Measurements from ENCODE around the gene FBXW9. TPM values are rescaled to one million over a fixed set of nuclear protein-coding genes. Genes with fewer than 3 reads are reported as not detected.
"Not testable (repeated sequence)": the region's sequence is repeated elsewhere in the genome, so short reads cannot be mapped to it uniquely, and the experiment has no call there.

Gene FBXW9
- total and polyA plus RNA-seq, 2 experiments from 2014 or later = 17.2 to 25.6 TPM

- no peaks in the 10 kb centered on the region for H3K36me3 ChIP-seq
- no peaks in the 10 kb centered on the region for H3K4me1 ChIP-seq (ENCODE audit: low read depth)
- no peaks in the 10 kb centered on the region for H3K9me3 ChIP-seq (ENCODE audit: low read depth)
- TF ChIP-seq, protein P1, sequence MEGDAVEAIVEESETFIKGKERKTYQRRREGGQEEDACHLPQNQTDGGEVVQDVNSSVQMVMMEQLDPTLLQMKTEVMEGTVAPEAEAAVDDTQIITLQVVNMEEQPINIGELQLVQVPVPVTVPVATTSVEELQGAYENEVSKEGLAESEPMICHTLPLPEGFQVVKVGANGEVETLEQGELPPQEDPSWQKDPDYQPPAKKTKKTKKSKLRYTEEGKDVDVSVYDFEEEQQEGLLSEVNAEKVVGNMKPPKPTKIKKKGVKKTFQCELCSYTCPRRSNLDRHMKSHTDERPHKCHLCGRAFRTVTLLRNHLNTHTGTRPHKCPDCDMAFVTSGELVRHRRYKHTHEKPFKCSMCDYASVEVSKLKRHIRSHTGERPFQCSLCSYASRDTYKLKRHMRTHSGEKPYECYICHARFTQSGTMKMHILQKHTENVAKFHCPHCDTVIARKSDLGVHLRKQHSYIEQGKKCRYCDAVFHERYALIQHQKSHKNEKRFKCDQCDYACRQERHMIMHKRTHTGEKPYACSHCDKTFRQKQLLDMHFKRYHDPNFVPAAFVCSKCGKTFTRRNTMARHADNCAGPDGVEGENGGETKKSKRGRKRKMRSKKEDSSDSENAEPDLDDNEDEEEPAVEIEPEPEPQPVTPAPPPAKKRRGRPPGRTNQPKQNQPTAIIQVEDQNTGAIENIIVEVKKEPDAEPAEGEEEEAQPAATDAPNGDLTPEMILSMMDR (IDR thresholded peaks at IDR 0.05; ENCODE audit: low read depth, low read length) = no peak
- no peaks in the 10 kb centered on the region for H3K27me3 ChIP-seq
- no peak within 1 kb of the TSS for H3K27ac ChIP-seq
- no peak for DNase-seq (ENCODE audit: low read depth in 1 of 2, low spot score in 1 of 2)
- no peak within 1 kb of the TSS for H3K4me3 ChIP-seq
These were observed 8.8 kb downstream of the FBXW9 start, which contains the start of gene GNG14 for GRCh38 chr19:12687496-12688196. GNG14 (plus strand) TSS chr19:12687998; CDS start chr19:12688049, 51 bp downstream.

- Histone ChIP-seq H3K4me1 (ENCODE audit: low read depth) (no peaks in the 10 kb centered on the region), H3K27ac (no peak overlapping the region), H3K36me3 (no peaks in the 10 kb centered on the region), H3K4me3 (no peak overlapping the region), H3K9me3 (ENCODE audit: low read depth) (no peaks in the 10 kb centered on the region), H3K27me3 (no peaks in the 10 kb centered on the region)
- DNase-seq (ENCODE audit: low read depth in 1 of 2, low spot score in 1 of 2) = no peak
- TF ChIP-seq, protein P1 (IDR thresholded peaks at IDR 0.05; ENCODE audit: low read depth, low read length) = no peak
These were observed 10.6 kb downstream of the FBXW9 start for GRCh38 chr19:12685831-12686230.

DNA sequence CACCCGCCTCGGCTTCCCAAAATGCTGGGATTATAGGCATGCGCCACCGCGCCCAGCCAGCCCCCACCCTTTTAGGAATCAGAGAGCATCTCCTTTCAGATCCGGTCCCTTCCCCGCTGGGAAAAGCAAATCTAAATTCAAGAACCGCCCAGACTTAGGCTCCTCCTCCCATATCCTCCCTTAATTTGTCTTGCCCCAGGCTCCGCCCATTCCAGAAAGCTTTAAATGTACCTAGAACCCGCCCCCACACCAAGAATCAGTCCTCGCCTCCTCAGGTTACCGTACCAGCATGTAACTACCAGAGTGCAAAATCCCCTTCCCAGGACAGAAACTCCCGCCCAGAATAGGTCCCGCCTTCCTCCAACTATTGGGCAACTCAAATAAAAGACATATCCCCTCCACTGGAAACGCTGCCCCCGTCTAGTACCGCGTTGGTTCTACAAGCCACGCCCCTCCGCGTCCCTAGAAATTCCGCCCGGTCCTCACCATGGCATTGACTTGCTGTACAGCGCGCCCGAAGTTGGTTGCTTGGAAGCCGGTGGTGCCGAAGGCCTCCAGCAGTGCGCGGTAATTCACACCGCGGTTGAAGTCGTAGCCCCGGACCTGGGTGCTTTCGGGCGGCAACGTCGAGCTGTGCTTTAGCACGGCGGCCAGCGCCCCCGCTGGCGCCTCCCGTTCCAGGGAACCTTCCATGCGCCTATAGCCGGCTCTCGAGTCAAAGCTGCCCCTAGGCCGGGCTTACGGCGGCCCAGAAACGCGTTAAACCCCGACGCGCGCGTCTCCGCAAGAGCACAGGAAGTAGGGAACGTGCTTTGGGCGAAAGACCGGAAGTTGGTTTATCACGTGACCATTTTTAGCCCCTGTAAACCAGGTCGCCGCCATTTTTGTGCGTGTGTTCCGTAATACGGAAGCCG, 15.1 kb downstream of the FBXW9 start, which contains the start of gene DHPS:
Gene DHPS (minus strand): TSS at position 807 of the 914 bp plus-strand sequence. CDS start 114 bp downstream, at position 693.
- TF ChIP-seq, protein P1 (IDR thresholded peaks at IDR 0.05; ENCODE audit: low read depth, low read length) = no peak
- Histone ChIP-seq H3K27ac (peak within 1 kb of the TSS; percentile 99), H3K9me3 (ENCODE audit: low read depth) (no peaks in the 10 kb centered on the region), H3K4me1 (ENCODE audit: low read depth) (no peaks in the 10 kb centered on the region), H3K4me3 (peak within 1 kb of the TSS; percentile 97), H3K36me3 (peaks cover 20% of the 10 kb centered on the region), H3K27me3 (no peaks in the 10 kb centered on the region)
- DNase-seq (ENCODE audit: low read depth in 1 of 2, low spot score in 1 of 2) = peak; percentile 97 to 99

- no peak for DNase-seq (ENCODE audit: low read depth in 1 of 2, low spot score in 1 of 2)
- H3K4me3 ChIP-seq = no peak overlapping the region
- H3K36me3 ChIP-seq = peaks cover 24% of the 10 kb centered on the region
- no peaks in the 10 kb centered on the region for H3K27me3 ChIP-seq
- H3K9me3 ChIP-seq (ENCODE audit: low read depth) = no peaks in the 10 kb centered on the region
- H3K4me1 ChIP-seq (ENCODE audit: low read depth) = no peaks in the 10 kb centered on the region
- H3K27ac ChIP-seq = no peak overlapping the region
- TF ChIP-seq, protein P1 (IDR thresholded peaks at IDR 0.05; ENCODE audit: low read depth, low read length) = no peak
These were observed 16.4 kb downstream of the FBXW9 start for GRCh38 chr19:12680034-12680433.

DNA sequence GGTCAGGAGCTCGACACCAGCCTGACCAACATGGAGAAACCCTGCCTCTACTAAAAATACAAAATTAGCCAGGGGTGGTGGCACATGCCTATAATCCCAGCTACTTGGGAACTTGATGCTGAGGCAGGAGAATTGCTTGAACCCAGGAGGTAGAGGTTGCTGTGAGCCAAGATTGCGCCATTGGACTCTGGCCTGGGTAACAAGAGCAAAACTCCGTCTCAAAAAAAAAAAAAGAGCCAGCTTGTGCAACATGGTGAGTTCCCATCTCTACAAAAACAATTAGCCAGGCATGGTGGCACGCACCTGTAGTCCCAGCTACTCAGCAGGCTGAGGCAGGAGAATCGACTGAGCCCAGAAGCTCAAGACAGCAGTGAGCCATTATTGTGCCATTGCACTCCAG, 18.4 kb downstream of the FBXW9 start:
- not testable (repeated sequence) for H3K4me1 ChIP-seq (ENCODE audit: low read depth); DNase-seq (ENCODE audit: low read depth in 1 of 2, low spot score in 1 of 2); H3K27me3 ChIP-seq; H3K4me3 ChIP-seq; H3K27ac ChIP-seq; H3K9me3 ChIP-seq (ENCODE audit: low read depth)
- peaks cover 27% of the 10 kb centered on the region for H3K36me3 ChIP-seq

Measured in cardiac muscle cell (in vitro differentiated cells and primary cell).